Erythroblast (primary cell): Measurements from ENCODE around the gene SLC27A2.

Experiments
- GATA1 ChIP-seq: IDR thresholded peaks from 2 replicates; pipeline ENCODE4 v1.6.1; 2011; ENCODE audit warnings: low read depth, mild to moderate bottlenecking, control low read depth, low read length, moderate library complexity
- POLR2A ChIP-seq: IDR thresholded peaks from 2 replicates; pipeline ENCODE4 v1.6.1; 2011; ENCODE audit warnings: mild to moderate bottlenecking, low read length

- TF ChIP-seq POLR2A (no peak), GATA1 (no peak)
Observed at GRCh38 chr15:50225938-50226337, 43.9 kb downstream of the SLC27A2 start.
